ENCODE results near the gene MRPS24.

The MRPS24 gene

DNA sequence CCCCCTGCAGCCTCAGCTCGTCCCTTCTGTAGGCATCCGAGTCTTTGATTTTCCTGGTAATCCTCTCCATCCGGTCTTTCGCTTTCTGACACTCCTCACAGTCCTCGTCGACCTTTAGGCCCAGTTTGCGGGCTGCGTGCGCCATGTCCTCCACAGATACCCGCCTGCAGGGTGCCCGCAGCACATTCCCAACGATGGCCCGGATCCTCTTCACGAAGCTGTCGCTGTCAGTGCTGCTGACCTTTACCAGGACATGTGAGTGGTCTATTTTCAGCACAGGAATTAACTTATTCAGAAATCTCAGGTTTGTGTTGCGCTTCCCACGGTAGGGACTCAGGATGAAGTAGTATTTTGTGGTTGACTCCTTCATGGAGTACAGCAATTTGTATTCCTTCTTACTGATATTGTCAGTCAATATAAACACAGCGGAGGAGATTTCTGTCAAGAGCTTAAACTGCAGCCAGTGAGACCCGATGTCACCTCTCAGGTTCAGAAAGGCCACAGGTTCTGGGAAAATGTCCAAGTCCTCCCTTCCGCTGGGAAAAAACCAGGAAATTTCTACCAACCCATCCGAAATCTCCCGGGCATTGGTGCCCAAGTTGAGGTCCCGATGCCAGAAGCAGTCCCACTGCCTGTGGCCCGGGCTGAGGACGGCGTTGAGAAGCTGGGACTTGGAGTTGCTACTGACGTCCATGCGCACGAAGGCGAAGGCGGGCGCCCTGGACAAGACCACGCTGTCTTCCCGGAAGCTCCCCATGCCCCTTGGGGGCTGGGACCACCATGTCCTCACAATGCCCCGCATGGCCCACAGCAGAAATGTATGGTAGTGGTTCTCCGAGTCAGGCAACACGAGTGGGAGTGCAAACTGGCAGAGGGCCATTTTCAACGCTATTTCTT is 8.9 kb upstream of the MRPS24 start:
- Histone ChIP-seq H3K27me3 (ENCODE audit: control insufficient read depth in 5 of 5, insufficient read depth in 4 of 5, low read length in 5 of 5) (no peaks in the 10 kb centered on the region), H3K27ac (ENCODE audit: low read depth, low read length) (peak overlapping the region; percentile 68), H3K9ac (ENCODE audit: low read length in 5 of 5) (peak overlapping the region in 1 of 5 donors; percentile 64), H3K4me3 (ENCODE audit: low read depth in 1 of 5, low read length in 5 of 5) (no peak overlapping the region), H3K9me3 (ENCODE audit: control insufficient read depth in 5 of 5, low read length in 5 of 5) (no peaks in the 10 kb centered on the region), H3K36me3 (ENCODE audit: control insufficient read depth in 5 of 5, insufficient read depth in 5 of 5, low read length in 5 of 5) (peaks cover 3 to 67% (median 66%) of the 10 kb centered on the region in 5 donors), H3K4me1 (ENCODE audit: control insufficient read depth in 5 of 5, insufficient read depth in 5 of 5, low read length in 5 of 5) (peaks cover 6 to 27% (median 19%) of the 10 kb centered on the region in 5 donors)

- Histone ChIP-seq H3K9ac (ENCODE audit: low read length in 5 of 5) (no peak overlapping the region), H3K27ac (ENCODE audit: low read depth, low read length) (no peak overlapping the region), H3K36me3 (ENCODE audit: control insufficient read depth in 5 of 5, insufficient read depth in 5 of 5, low read length in 5 of 5) (peaks cover 3 to 67% (median 66%) of the 10 kb centered on the region in 5 donors), H3K27me3 (ENCODE audit: control insufficient read depth in 5 of 5, insufficient read depth in 4 of 5, low read length in 5 of 5) (no peaks in the 10 kb centered on the region), H3K4me3 (ENCODE audit: low read depth in 1 of 5, low read length in 5 of 5) (no peak overlapping the region), H3K9me3 (ENCODE audit: control insufficient read depth in 5 of 5, low read length in 5 of 5) (no peaks in the 10 kb centered on the region), H3K4me1 (ENCODE audit: control insufficient read depth in 5 of 5, insufficient read depth in 5 of 5, low read length in 5 of 5) (peaks cover 12 to 36% (median 29%) of the 10 kb centered on the region in 5 donors)
Measured at GRCh38 chr7:43876976-43877745, 7.8 kb upstream of the MRPS24 start.

GRCh38 chr7:43876241-43876640 is 6.9 kb upstream of the MRPS24 start:
- no peaks in the 10 kb centered on the region for H3K27me3 ChIP-seq (ENCODE audit: control insufficient read depth in 5 of 5, insufficient read depth in 4 of 5, low read length in 5 of 5)
- no peak overlapping the region for H3K4me3 ChIP-seq (ENCODE audit: low read depth in 1 of 5, low read length in 5 of 5)
- peaks cover 0 to 63% (median 63%) of the 10 kb centered on the region in 5 donors for H3K36me3 ChIP-seq (ENCODE audit: control insufficient read depth in 5 of 5, insufficient read depth in 5 of 5, low read length in 5 of 5)
- no peaks in the 10 kb centered on the region for H3K9me3 ChIP-seq (ENCODE audit: control insufficient read depth in 5 of 5, low read length in 5 of 5)
- no peak overlapping the region for H3K27ac ChIP-seq (ENCODE audit: low read depth, low read length)
- peaks cover 17 to 42% (median 35%) of the 10 kb centered on the region in 5 donors for H3K4me1 ChIP-seq (ENCODE audit: control insufficient read depth in 5 of 5, insufficient read depth in 5 of 5, low read length in 5 of 5)
- H3K9ac ChIP-seq (ENCODE audit: low read length in 5 of 5), result peak overlapping the region in 1 of 5 donors; percentile 14

- Histone ChIP-seq H3K27ac (ENCODE audit: low read depth, low read length) (peak overlapping the region; percentile 96), H3K4me3 (ENCODE audit: low read depth in 1 of 5, low read length in 5 of 5) (peak overlapping the region in 1 of 5 donors; percentile 17)
Measured at GRCh38 chr7:43873300-43873699, 4.0 kb upstream of the MRPS24 start.

DNA sequence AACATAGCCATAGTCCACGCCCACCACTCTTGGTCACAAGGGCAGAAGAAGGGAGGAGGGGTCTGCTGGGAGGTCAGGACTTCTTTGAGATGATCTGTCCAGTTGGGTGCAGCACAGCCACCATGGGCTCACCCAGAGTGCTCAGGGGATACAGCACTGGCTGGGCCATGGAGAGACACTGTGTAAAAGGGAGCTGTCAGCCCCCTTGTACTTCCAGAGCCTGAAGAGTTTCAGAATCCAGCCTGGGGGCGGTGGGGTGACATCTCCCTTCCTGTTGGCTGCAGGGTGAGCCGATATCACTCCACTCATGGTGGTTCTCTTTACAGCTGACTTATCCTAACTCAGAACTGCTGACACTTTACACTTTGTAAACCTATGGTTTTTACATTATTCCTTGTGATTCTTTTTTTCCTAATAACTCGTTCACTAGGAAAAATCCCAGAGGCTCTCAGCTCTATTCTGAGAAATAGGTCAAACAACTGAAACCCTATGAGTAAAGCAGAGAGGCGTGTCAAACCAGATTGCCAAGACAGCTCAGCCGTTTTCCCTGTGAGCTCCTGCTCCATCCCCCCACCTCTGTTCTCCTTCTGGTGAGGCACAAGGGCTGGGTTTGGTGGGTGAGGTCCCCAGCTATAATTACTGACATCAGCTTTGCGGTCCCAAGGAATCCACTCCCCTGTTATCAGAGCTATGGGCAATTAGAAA is 3.2 kb upstream of the MRPS24 start:
- peaks cover 16 to 47% (median 45%) of the 10 kb centered on the region in 5 donors for H3K4me1 ChIP-seq (ENCODE audit: control insufficient read depth in 5 of 5, insufficient read depth in 5 of 5, low read length in 5 of 5)
- H3K9me3 ChIP-seq (ENCODE audit: control insufficient read depth in 5 of 5, low read length in 5 of 5), result no peaks in the 10 kb centered on the region
- H3K4me3 ChIP-seq (ENCODE audit: low read depth in 1 of 5, low read length in 5 of 5), result peak overlapping the region in 2 of 5 donors; percentile 17 to 26
- H3K36me3 ChIP-seq (ENCODE audit: control insufficient read depth in 5 of 5, insufficient read depth in 5 of 5, low read length in 5 of 5), result peaks cover 0 to 29% (median 27%) of the 10 kb centered on the region in 5 donors
- peak overlapping the region; percentile 96 for H3K27ac ChIP-seq (ENCODE audit: low read depth, low read length)
- no peaks in the 10 kb centered on the region for H3K27me3 ChIP-seq (ENCODE audit: control insufficient read depth in 5 of 5, insufficient read depth in 4 of 5, low read length in 5 of 5)
- peak overlapping the region; percentile 33 to 81 (median 62) for H3K9ac ChIP-seq (ENCODE audit: low read length in 5 of 5)

More at GRCh38 chr7:43873300-43873699, 4.0 kb upstream of the MRPS24 start:
- peaks cover 18 to 43% (median 42%) of the 10 kb centered on the region in 5 donors for H3K4me1 ChIP-seq (ENCODE audit: control insufficient read depth in 5 of 5, insufficient read depth in 5 of 5, low read length in 5 of 5)
- no peaks in the 10 kb centered on the region for H3K27me3 ChIP-seq (ENCODE audit: control insufficient read depth in 5 of 5, insufficient read depth in 4 of 5, low read length in 5 of 5)
- H3K36me3 ChIP-seq (ENCODE audit: control insufficient read depth in 5 of 5, insufficient read depth in 5 of 5, low read length in 5 of 5), result peaks cover 0 to 36% (median 34%) of the 10 kb centered on the region in 5 donors
- peak overlapping the region; percentile 16 to 81 (median 51) for H3K9ac ChIP-seq (ENCODE audit: low read length in 5 of 5)
- no peaks in the 10 kb centered on the region for H3K9me3 ChIP-seq (ENCODE audit: control insufficient read depth in 5 of 5, low read length in 5 of 5)

- H3K27me3 ChIP-seq (ENCODE audit: control insufficient read depth in 5 of 5, insufficient read depth in 4 of 5, low read length in 5 of 5), result no peaks in the 10 kb centered on the region
- H3K27ac ChIP-seq (ENCODE audit: low read depth, low read length), result peak overlapping the region; percentile 23
- peaks cover 16 to 47% (median 42%) of the 10 kb centered on the region in 5 donors for H3K4me1 ChIP-seq (ENCODE audit: control insufficient read depth in 5 of 5, insufficient read depth in 5 of 5, low read length in 5 of 5)
- H3K36me3 ChIP-seq (ENCODE audit: control insufficient read depth in 5 of 5, insufficient read depth in 5 of 5, low read length in 5 of 5), result peaks cover 4 to 26% (median 23%) of the 10 kb centered on the region in 5 donors
- H3K4me3 ChIP-seq (ENCODE audit: low read depth in 1 of 5, low read length in 5 of 5), result no peak overlapping the region
- H3K9ac ChIP-seq (ENCODE audit: low read length in 5 of 5), result no peak overlapping the region
- no peaks in the 10 kb centered on the region for H3K9me3 ChIP-seq (ENCODE audit: control insufficient read depth in 5 of 5, low read length in 5 of 5)
Measured at GRCh38 chr7:43871064-43871463, 1.7 kb upstream of the MRPS24 start.

DNA sequence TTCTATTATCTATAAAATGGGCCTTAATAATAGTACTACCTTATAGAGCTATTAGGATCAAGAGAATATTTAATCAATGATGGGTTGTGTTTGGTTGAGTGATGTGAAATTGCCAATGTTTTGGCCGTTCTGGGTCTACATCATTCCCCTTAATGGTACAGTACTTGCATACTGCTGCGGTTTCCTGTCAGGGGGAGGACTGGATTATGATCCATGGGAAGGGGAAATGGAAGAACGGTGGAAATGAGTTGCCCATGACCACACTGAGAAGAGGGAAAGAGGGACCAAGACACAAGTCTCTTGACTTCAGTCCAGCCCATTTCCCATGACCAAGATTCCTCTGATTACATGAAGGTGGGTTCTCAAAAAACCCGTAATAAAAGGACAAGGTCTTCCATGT is 999 bp upstream of the MRPS24 start:
- peak overlapping the region in 2 of 5 donors; percentile 83 to 87 for H3K4me3 ChIP-seq (ENCODE audit: low read depth in 1 of 5, low read length in 5 of 5)
- H3K27ac ChIP-seq (ENCODE audit: low read depth, low read length), result peak overlapping the region; percentile 98
- H3K9ac ChIP-seq (ENCODE audit: low read length in 5 of 5), result peak overlapping the region in 3 of 5 donors; percentile 11 to 86 (median 18)
- H3K4me1 ChIP-seq (ENCODE audit: control insufficient read depth in 5 of 5, insufficient read depth in 5 of 5, low read length in 5 of 5), result peaks cover 16 to 47% (median 42%) of the 10 kb centered on the region in 5 donors
- H3K27me3 ChIP-seq (ENCODE audit: control insufficient read depth in 5 of 5, insufficient read depth in 4 of 5, low read length in 5 of 5), result no peaks in the 10 kb centered on the region
- peaks cover 4 to 24% (median 21%) of the 10 kb centered on the region in 5 donors for H3K36me3 ChIP-seq (ENCODE audit: control insufficient read depth in 5 of 5, insufficient read depth in 5 of 5, low read length in 5 of 5)
- no peaks in the 10 kb centered on the region for H3K9me3 ChIP-seq (ENCODE audit: control insufficient read depth in 5 of 5, low read length in 5 of 5)

GRCh38 chr7:43869867-43870240 is 537 bp upstream of the MRPS24 start:
- peaks cover 16 to 47% (median 42%) of the 10 kb centered on the region in 5 donors for H3K4me1 ChIP-seq (ENCODE audit: control insufficient read depth in 5 of 5, insufficient read depth in 5 of 5, low read length in 5 of 5)
- H3K27me3 ChIP-seq (ENCODE audit: control insufficient read depth in 5 of 5, insufficient read depth in 4 of 5, low read length in 5 of 5), result no peaks in the 10 kb centered on the region
- H3K9me3 ChIP-seq (ENCODE audit: control insufficient read depth in 5 of 5, low read length in 5 of 5), result no peaks in the 10 kb centered on the region
- peak overlapping the region; percentile 67 to 87 (median 82) for H3K9ac ChIP-seq (ENCODE audit: low read length in 5 of 5)
- peak overlapping the region; percentile 98 for H3K27ac ChIP-seq (ENCODE audit: low read depth, low read length)
- peaks cover 4 to 21% (median 18%) of the 10 kb centered on the region in 5 donors for H3K36me3 ChIP-seq (ENCODE audit: control insufficient read depth in 5 of 5, insufficient read depth in 5 of 5, low read length in 5 of 5)
- peak overlapping the region; percentile 73 to 95 (median 83) for H3K4me3 ChIP-seq (ENCODE audit: low read depth in 1 of 5, low read length in 5 of 5)

- Histone ChIP-seq H3K4me3 (ENCODE audit: low read depth in 1 of 5, low read length in 5 of 5) (peak overlapping the region; percentile 52 to 95 (median 83)), H3K36me3 (ENCODE audit: control insufficient read depth in 5 of 5, insufficient read depth in 5 of 5, low read length in 5 of 5) (peaks cover 4 to 20% (median 17%) of the 10 kb centered on the region in 5 donors), H3K27ac (ENCODE audit: low read depth, low read length) (peak overlapping the region; percentile 98), H3K9ac (ENCODE audit: low read length in 5 of 5) (peak overlapping the region; percentile 42 to 84 (median 75)), H3K4me1 (ENCODE audit: control insufficient read depth in 5 of 5, insufficient read depth in 5 of 5, low read length in 5 of 5) (peaks cover 16 to 42% (median 37%) of the 10 kb centered on the region in 5 donors), H3K9me3 (ENCODE audit: control insufficient read depth in 5 of 5, low read length in 5 of 5) (no peaks in the 10 kb centered on the region), H3K27me3 (ENCODE audit: control insufficient read depth in 5 of 5, insufficient read depth in 4 of 5, low read length in 5 of 5) (no peaks in the 10 kb centered on the region)
Measured at GRCh38 chr7:43868681-43869005, 674 bp downstream of the MRPS24 start.
